ENCODE measurements around the gene GNAQ.

DNA sequence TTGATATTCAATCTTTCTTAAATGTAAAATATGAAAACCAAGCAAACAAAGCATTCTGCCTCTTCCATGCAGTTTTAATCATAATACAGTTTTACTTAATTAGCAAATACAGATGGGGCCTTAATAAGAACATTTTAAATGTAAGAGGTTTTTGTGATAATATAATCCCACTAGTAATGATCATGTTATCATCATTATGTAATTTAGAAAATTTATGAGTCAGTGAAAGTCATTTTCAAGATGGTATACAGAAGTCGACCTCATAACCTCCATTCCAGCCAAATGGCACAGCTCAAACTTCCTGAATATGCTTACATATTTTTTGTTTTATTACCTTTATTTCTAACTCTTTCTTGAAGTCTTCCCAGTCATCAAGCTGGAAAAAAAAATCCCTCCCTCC, 281.3 kb downstream of the GNAQ start:
- TF ChIP-seq RAD21 (IDR thresholded peaks at IDR 0.05; ENCODE audit: low read depth): no peak
- TF ChIP-seq ZBTB7A (IDR thresholded peaks at IDR 0.05; ENCODE audit: low read depth): no peak
- no peak for TF ChIP-seq TCF12 (IDR thresholded peaks at IDR 0.05; ENCODE audit: low read depth)

All from Ishikawa (cell line).